ENCODE data around the gene GPR137B. TPM values are rescaled to one million over a fixed set of nuclear protein-coding genes. Genes with fewer than 3 reads are reported as not detected.

The GPR137B gene
- total and polyA plus RNA-seq, 2 donors (not counting 1 experiment from before 2014, with no cell fraction given): 12.9 to 13.6 TPM

DNA sequence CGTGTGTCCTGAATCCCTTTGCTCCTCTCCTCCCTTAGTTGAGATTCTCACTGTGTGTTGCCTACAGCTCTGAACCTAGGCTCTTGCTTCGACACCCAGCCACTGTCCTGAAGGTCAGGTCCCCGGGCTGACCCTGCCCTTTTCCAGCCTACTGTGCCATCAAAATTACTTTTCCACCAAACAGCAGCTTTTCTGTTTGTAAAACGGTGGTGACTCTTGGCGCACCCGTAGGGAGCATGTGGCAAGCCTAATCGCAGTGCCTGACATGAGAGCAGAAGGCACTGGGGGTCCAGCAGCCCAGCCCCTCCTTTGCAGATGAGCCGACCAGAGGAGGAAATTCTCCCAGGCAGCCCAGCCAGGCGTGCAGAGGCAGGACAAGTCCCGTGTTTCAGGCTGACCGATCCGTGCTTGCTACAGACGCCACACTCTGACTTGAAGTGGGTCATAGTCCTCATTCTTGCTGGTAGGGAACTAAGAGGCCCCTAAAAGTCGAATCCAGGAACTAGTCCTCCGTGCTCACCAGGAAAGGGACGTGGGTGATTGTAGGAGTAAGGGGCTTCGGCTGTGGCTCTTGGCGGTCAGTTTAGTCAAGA is 6.8 kb downstream of the GPR137B start:
- Histone ChIP-seq H3K9me3 (ENCODE audit: control insufficient read depth, insufficient read depth, low read depth, low read length) (no peaks in the 10 kb centered on the region), H3K27ac (ENCODE audit: insufficient read depth, low read length) (no peak overlapping the region), H3K4me3 (replicated peaks in 1 of 4; ENCODE audit: control extremely low read depth in 1 of 4, insufficient read depth in 1 of 4, low read depth in 3 of 4, low read length in 4 of 4) (no peak overlapping the region), H3K36me3 (ENCODE audit: control insufficient read depth, insufficient read depth, low read length) (no peaks in the 10 kb centered on the region), H3K79me2 (ENCODE audit: control insufficient read depth, insufficient read depth, low read length) (no peaks in the 10 kb centered on the region), H3K4me2 (ENCODE audit: extremely low read depth, insufficient read depth, low read length) (no peak overlapping the region), H3K27me3 (ENCODE audit: control insufficient read depth, insufficient read depth, low read length) (no peaks in the 10 kb centered on the region), H3K9ac (ENCODE audit: insufficient read depth, low read length) (no peak overlapping the region), H3K4me1 (ENCODE audit: control insufficient read depth, extremely low read depth, insufficient read depth, low read length) (no peaks in the 10 kb centered on the region), H4K20me1 (ENCODE audit: control insufficient read depth, extremely low read depth, insufficient read depth, low read length) (no peaks in the 10 kb centered on the region), H2AFZ (ENCODE audit: low read length) (no peak overlapping the region)
- no peak for DNase-seq (ENCODE audit: low read depth in 2 of 2)
- TF ChIP-seq, protein P1, sequence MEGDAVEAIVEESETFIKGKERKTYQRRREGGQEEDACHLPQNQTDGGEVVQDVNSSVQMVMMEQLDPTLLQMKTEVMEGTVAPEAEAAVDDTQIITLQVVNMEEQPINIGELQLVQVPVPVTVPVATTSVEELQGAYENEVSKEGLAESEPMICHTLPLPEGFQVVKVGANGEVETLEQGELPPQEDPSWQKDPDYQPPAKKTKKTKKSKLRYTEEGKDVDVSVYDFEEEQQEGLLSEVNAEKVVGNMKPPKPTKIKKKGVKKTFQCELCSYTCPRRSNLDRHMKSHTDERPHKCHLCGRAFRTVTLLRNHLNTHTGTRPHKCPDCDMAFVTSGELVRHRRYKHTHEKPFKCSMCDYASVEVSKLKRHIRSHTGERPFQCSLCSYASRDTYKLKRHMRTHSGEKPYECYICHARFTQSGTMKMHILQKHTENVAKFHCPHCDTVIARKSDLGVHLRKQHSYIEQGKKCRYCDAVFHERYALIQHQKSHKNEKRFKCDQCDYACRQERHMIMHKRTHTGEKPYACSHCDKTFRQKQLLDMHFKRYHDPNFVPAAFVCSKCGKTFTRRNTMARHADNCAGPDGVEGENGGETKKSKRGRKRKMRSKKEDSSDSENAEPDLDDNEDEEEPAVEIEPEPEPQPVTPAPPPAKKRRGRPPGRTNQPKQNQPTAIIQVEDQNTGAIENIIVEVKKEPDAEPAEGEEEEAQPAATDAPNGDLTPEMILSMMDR (conservative IDR thresholded peaks at IDR 0.05 in 1 of 2, IDR thresholded peaks at IDR 0.05 in 1 of 2; ENCODE audit: low read depth in 1 of 2, low read length in 2 of 2): no peak
- TF ChIP-seq EZH2 (IDR thresholded peaks at IDR 0.05; ENCODE audit: low read length, missing control alignments): no peak

DNA sequence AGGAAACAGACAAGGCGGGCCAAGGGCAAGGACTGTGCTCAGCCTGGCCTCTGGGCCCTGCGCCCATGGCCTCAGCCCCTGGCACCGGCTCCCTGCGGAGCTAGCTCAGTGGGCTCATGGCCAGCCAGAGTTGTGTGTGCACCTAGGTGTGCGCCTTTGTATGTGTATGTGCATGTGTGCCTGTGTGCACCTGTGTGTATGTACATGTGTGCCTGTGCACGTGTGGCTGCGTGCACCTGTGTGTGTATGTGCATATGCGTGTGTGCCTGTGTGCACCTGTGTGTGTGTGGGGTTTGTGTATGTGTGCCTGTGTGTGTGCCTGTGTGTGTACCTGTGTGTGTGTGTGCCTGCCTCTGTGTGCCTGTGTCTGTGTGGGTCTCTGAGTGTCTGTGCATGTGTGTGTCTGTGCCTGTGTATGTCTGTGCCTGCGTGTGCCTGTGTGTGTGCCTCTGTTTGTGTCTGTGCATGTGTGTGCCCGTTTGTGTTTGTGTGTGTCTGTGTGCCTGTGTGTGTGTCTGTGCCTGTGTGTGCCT is 7.4 kb downstream of the GPR137B start:
- Histone ChIP-seq H3K79me2 (ENCODE audit: control insufficient read depth, insufficient read depth, low read length) (no peaks in the 10 kb centered on the region), H3K4me1 (ENCODE audit: control insufficient read depth, extremely low read depth, insufficient read depth, low read length) (no peaks in the 10 kb centered on the region), H3K9me3 (ENCODE audit: control insufficient read depth, insufficient read depth, low read depth, low read length) (no peaks in the 10 kb centered on the region), H3K27ac (ENCODE audit: insufficient read depth, low read length) (no peak overlapping the region), H4K20me1 (ENCODE audit: control insufficient read depth, extremely low read depth, insufficient read depth, low read length) (no peaks in the 10 kb centered on the region), H3K36me3 (ENCODE audit: control insufficient read depth, insufficient read depth, low read length) (no peaks in the 10 kb centered on the region), H3K27me3 (ENCODE audit: control insufficient read depth, insufficient read depth, low read length) (no peaks in the 10 kb centered on the region), H3K4me2 (ENCODE audit: extremely low read depth, insufficient read depth, low read length) (no peak overlapping the region), H3K9ac (ENCODE audit: insufficient read depth, low read length) (no peak overlapping the region), H3K4me3 (replicated peaks in 1 of 4; ENCODE audit: control extremely low read depth in 1 of 4, insufficient read depth in 1 of 4, low read depth in 3 of 4, low read length in 4 of 4) (no peak overlapping the region), H2AFZ (ENCODE audit: low read length) (no peak overlapping the region)
- TF ChIP-seq, protein P1 (conservative IDR thresholded peaks at IDR 0.05 in 1 of 2, IDR thresholded peaks at IDR 0.05 in 1 of 2; ENCODE audit: low read depth in 1 of 2, low read length in 2 of 2): no peak
- no peak for TF ChIP-seq EZH2 (IDR thresholded peaks at IDR 0.05; ENCODE audit: low read length, missing control alignments)
- no peak for DNase-seq (ENCODE audit: low read depth in 2 of 2)

DNA sequence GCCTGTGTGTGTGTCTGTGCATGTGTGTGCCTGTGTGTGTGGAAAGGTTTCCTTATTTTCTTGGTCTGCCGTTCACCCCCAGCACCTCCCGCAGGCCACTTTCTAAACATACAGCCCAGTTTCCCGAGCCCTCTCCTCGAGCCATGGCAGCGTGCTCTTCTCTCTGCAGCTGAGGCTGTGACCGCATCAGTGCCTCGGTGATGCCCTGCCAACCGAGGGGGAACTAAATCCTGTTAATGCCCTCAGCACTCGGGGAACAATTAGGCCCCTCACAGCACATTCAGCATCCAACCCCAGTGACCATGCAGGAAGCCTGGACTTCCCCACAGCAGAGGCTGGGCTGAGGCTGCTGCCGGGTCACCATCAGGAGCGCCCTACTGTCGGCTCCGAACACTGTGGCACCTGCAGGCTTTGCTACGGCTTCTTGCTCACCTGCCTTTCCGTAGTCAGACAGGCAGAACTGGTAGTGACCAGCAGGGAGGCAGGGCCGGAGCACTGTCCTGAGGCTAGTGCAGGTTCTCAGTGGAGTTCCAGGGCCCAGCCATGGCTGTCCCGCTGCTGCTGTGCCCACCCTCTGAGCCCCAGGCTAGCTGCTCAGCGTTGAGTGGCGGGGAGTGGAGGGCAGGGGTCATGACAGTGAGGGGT is 8.1 kb downstream of the GPR137B start:
- Histone ChIP-seq H4K20me1 (ENCODE audit: control insufficient read depth, extremely low read depth, insufficient read depth, low read length) (no peaks in the 10 kb centered on the region), H3K9ac (ENCODE audit: insufficient read depth, low read length) (no peak overlapping the region), H3K79me2 (ENCODE audit: control insufficient read depth, insufficient read depth, low read length) (no peaks in the 10 kb centered on the region), H3K36me3 (ENCODE audit: control insufficient read depth, insufficient read depth, low read length) (no peaks in the 10 kb centered on the region), H3K4me1 (ENCODE audit: control insufficient read depth, extremely low read depth, insufficient read depth, low read length) (no peaks in the 10 kb centered on the region), H3K27me3 (ENCODE audit: control insufficient read depth, insufficient read depth, low read length) (no peaks in the 10 kb centered on the region), H3K9me3 (ENCODE audit: control insufficient read depth, insufficient read depth, low read depth, low read length) (no peaks in the 10 kb centered on the region), H3K4me3 (replicated peaks in 1 of 4; ENCODE audit: control extremely low read depth in 1 of 4, insufficient read depth in 1 of 4, low read depth in 3 of 4, low read length in 4 of 4) (no peak overlapping the region), H2AFZ (ENCODE audit: low read length) (no peak overlapping the region), H3K4me2 (ENCODE audit: extremely low read depth, insufficient read depth, low read length) (no peak overlapping the region), H3K27ac (ENCODE audit: insufficient read depth, low read length) (no peak overlapping the region)
- TF ChIP-seq, protein P1 (conservative IDR thresholded peaks at IDR 0.05 in 1 of 2, IDR thresholded peaks at IDR 0.05 in 1 of 2; ENCODE audit: low read depth in 1 of 2, low read length in 2 of 2): no peak
- no peak for TF ChIP-seq EZH2 (IDR thresholded peaks at IDR 0.05; ENCODE audit: low read length, missing control alignments)
- DNase-seq (ENCODE audit: low read depth in 2 of 2): no peak

Data from fibroblast of lung (primary cell).